Measurements from ENCODE around the gene LRRC3.
A peak's percentile ranks its signal among the peaks of the same experiment; 100 is the strongest.

Gene LRRC3

GRCh38 chr21:44439211-44439600 is 16.1 kb upstream of the LRRC3 start:
- H3K4me3 ChIP-seq (ENCODE audit: low read length): no peak overlapping the region
- no peak overlapping the region for H3K27ac ChIP-seq (ENCODE audit: low read length)
- no peaks in the 10 kb centered on the region; the same call in 1 of the 2 replicates for H3K36me3 ChIP-seq (ENCODE audit: control insufficient read depth, insufficient read depth, low read length)
- no peaks in the 10 kb centered on the region for H3K4me1 ChIP-seq (ENCODE audit: control insufficient read depth, insufficient read depth, low read length)
- WGBS (ENCODE audit: insufficient coverage, insufficient read length): no CpG with 5 or more reads among the region's 11 CpGs
- H3K27me3 ChIP-seq (ENCODE audit: control insufficient read depth, insufficient read depth, low read length): no peaks in the 10 kb centered on the region
- DNase-seq (ENCODE audit: low read depth, low spot score): no peak
- no peaks in the 10 kb centered on the region for H3K9me3 ChIP-seq (ENCODE audit: control insufficient read depth, insufficient read depth, low read length)

- no peaks in the 10 kb centered on the region for H3K27me3 ChIP-seq (ENCODE audit: control insufficient read depth, insufficient read depth, low read length)
- WGBS (ENCODE audit: insufficient coverage, insufficient read length): no CpG with 5 or more reads among the region's 33 CpGs
- no peaks in the 10 kb centered on the region for H3K4me1 ChIP-seq (ENCODE audit: control insufficient read depth, insufficient read depth, low read length)
- no peaks in the 10 kb centered on the region for H3K9me3 ChIP-seq (ENCODE audit: control insufficient read depth, insufficient read depth, low read length)
- no peak overlapping the region for H3K27ac ChIP-seq (ENCODE audit: low read length)
- H3K4me3 ChIP-seq (ENCODE audit: low read length): no peak overlapping the region
- DNase-seq (ENCODE audit: low read depth, low spot score): no peak
- no peaks in the 10 kb centered on the region; the same call in 1 of the 2 replicates for H3K36me3 ChIP-seq (ENCODE audit: control insufficient read depth, insufficient read depth, low read length)
These were observed 14.9 kb upstream of the LRRC3 start for GRCh38 chr21:44440241-44441040.

- no peak overlapping the region for H3K27ac ChIP-seq (ENCODE audit: low read length)
- H3K9me3 ChIP-seq (ENCODE audit: control insufficient read depth, insufficient read depth, low read length): no peaks in the 10 kb centered on the region
- H3K36me3 ChIP-seq (ENCODE audit: control insufficient read depth, insufficient read depth, low read length): no peaks in the 10 kb centered on the region; the same call in 1 of the 2 replicates
- WGBS (ENCODE audit: insufficient coverage, insufficient read length): no CpG with 5 or more reads among the region's 10 CpGs
- no peak overlapping the region for H3K4me3 ChIP-seq (ENCODE audit: low read length)
- H3K4me1 ChIP-seq (ENCODE audit: control insufficient read depth, insufficient read depth, low read length): no peaks in the 10 kb centered on the region
- no peak for DNase-seq (ENCODE audit: low read depth, low spot score)
- no peaks in the 10 kb centered on the region for H3K27me3 ChIP-seq (ENCODE audit: control insufficient read depth, insufficient read depth, low read length)
These were observed 14.3 kb upstream of the LRRC3 start for GRCh38 chr21:44441041-44441400.

- no peaks in the 10 kb centered on the region for H3K9me3 ChIP-seq (ENCODE audit: control insufficient read depth, insufficient read depth, low read length)
- H3K4me3 ChIP-seq (ENCODE audit: low read length): no peak overlapping the region
- H3K4me1 ChIP-seq (ENCODE audit: control insufficient read depth, insufficient read depth, low read length): no peaks in the 10 kb centered on the region
- WGBS (ENCODE audit: insufficient coverage, insufficient read length): no CpG with 5 or more reads among the region's 20 CpGs
- no peak overlapping the region for H3K27ac ChIP-seq (ENCODE audit: low read length)
- no peaks in the 10 kb centered on the region for H3K27me3 ChIP-seq (ENCODE audit: control insufficient read depth, insufficient read depth, low read length)
- no peak for DNase-seq (ENCODE audit: low read depth, low spot score)
- no peaks in the 10 kb centered on the region; the same call in 1 of the 2 replicates for H3K36me3 ChIP-seq (ENCODE audit: control insufficient read depth, insufficient read depth, low read length)
These were observed 13.6 kb upstream of the LRRC3 start for GRCh38 chr21:44441581-44442265.

- H3K27me3 ChIP-seq (ENCODE audit: control insufficient read depth, insufficient read depth, low read length): no peaks in the 10 kb centered on the region
- no peaks in the 10 kb centered on the region for H3K9me3 ChIP-seq (ENCODE audit: control insufficient read depth, insufficient read depth, low read length)
- H3K27ac ChIP-seq (ENCODE audit: low read length): no peak overlapping the region
- H3K36me3 ChIP-seq (ENCODE audit: control insufficient read depth, insufficient read depth, low read length): no peaks in the 10 kb centered on the region; the same call in 1 of the 2 replicates
- H3K4me1 ChIP-seq (ENCODE audit: control insufficient read depth, insufficient read depth, low read length): no peaks in the 10 kb centered on the region
- no peak for DNase-seq (ENCODE audit: low read depth, low spot score)
- WGBS (ENCODE audit: insufficient coverage, insufficient read length): no CpG with 5 or more reads among the region's 19 CpGs
- H3K4me3 ChIP-seq (ENCODE audit: low read length): no peak overlapping the region
These were observed 12.8 kb upstream of the LRRC3 start for GRCh38 chr21:44442266-44443125.

GRCh38 chr21:44443291-44443890 is 11.9 kb upstream of the LRRC3 start:
- DNase-seq (ENCODE audit: low read depth, low spot score): no peak
- no CpG with 5 or more reads among the region's 17 CpGs for WGBS (ENCODE audit: insufficient coverage, insufficient read length)
- Histone ChIP-seq H3K4me1 (ENCODE audit: control insufficient read depth, insufficient read depth, low read length) (no peaks in the 10 kb centered on the region), H3K4me3 (ENCODE audit: low read length) (no peak overlapping the region), H3K27me3 (ENCODE audit: control insufficient read depth, insufficient read depth, low read length) (no peaks in the 10 kb centered on the region), H3K9me3 (ENCODE audit: control insufficient read depth, insufficient read depth, low read length) (no peaks in the 10 kb centered on the region), H3K36me3 (ENCODE audit: control insufficient read depth, insufficient read depth, low read length) (no peaks in the 10 kb centered on the region; the same call in 1 of the 2 replicates), H3K27ac (ENCODE audit: low read length) (no peak overlapping the region)

GRCh38 chr21:44443891-44444285 is 11.4 kb upstream of the LRRC3 start:
- Histone ChIP-seq H3K27ac (ENCODE audit: low read length) (no peak overlapping the region), H3K27me3 (ENCODE audit: control insufficient read depth, insufficient read depth, low read length) (no peaks in the 10 kb centered on the region), H3K36me3 (ENCODE audit: control insufficient read depth, insufficient read depth, low read length) (no peaks in the 10 kb centered on the region; the same call in 1 of the 2 replicates), H3K9me3 (ENCODE audit: control insufficient read depth, insufficient read depth, low read length) (no peaks in the 10 kb centered on the region), H3K4me3 (ENCODE audit: low read length) (no peak overlapping the region), H3K4me1 (ENCODE audit: control insufficient read depth, insufficient read depth, low read length) (no peaks in the 10 kb centered on the region)
- WGBS (ENCODE audit: insufficient coverage, insufficient read length): no CpG with 5 or more reads among the region's 12 CpGs
- no peak for DNase-seq (ENCODE audit: low read depth, low spot score)

- Histone ChIP-seq H3K4me1 (ENCODE audit: control insufficient read depth, insufficient read depth, low read length) (no peaks in the 10 kb centered on the region), H3K36me3 (ENCODE audit: control insufficient read depth, insufficient read depth, low read length) (no peaks in the 10 kb centered on the region), H3K4me3 (ENCODE audit: low read length) (no peak overlapping the region), H3K27me3 (ENCODE audit: control insufficient read depth, insufficient read depth, low read length) (no peaks in the 10 kb centered on the region), H3K9me3 (ENCODE audit: control insufficient read depth, insufficient read depth, low read length) (no peaks in the 10 kb centered on the region), H3K27ac (ENCODE audit: low read length) (no peak overlapping the region)
- DNase-seq (ENCODE audit: low read depth, low spot score): peak; percentile 43
- WGBS (ENCODE audit: insufficient coverage, insufficient read length): no CpG with 5 or more reads among the region's 21 CpGs
These were observed 10.9 kb upstream of the LRRC3 start for GRCh38 chr21:44444286-44444931.

GRCh38 chr21:44445145-44445812 is 10.0 kb upstream of the LRRC3 start:
- WGBS (ENCODE audit: insufficient coverage, insufficient read length): no CpG with 5 or more reads among the region's 19 CpGs
- no peaks in the 10 kb centered on the region for H3K4me1 ChIP-seq (ENCODE audit: control insufficient read depth, insufficient read depth, low read length)
- no peaks in the 10 kb centered on the region for H3K9me3 ChIP-seq (ENCODE audit: control insufficient read depth, insufficient read depth, low read length)
- H3K36me3 ChIP-seq (ENCODE audit: control insufficient read depth, insufficient read depth, low read length): no peaks in the 10 kb centered on the region
- H3K4me3 ChIP-seq (ENCODE audit: low read length): no peak overlapping the region
- DNase-seq (ENCODE audit: low read depth, low spot score): no peak
- H3K27ac ChIP-seq (ENCODE audit: low read length): no peak overlapping the region
- no peaks in the 10 kb centered on the region for H3K27me3 ChIP-seq (ENCODE audit: control insufficient read depth, insufficient read depth, low read length)

Measured in iPS DF 6.9 (cell line).